Breast epithelium (tissue), 4 donors: Measurements from ENCODE around the gene WNK3. TPM values are rescaled to one million over a fixed set of nuclear protein-coding genes. Genes with fewer than 3 reads are reported as not detected.

ENCODE experiments used
- DNase-seq, 2 donors: peaks; one replicate each; pipeline ENCODE4 v3.0.0-alpha.2; 2019; ENCODE audit warnings: low spot score in 2 of 2
- H3K27ac ChIP-seq, 2 donors: fragments of 200-600 bp; sonication (generic) in 1 of 2; one replicate each; pipeline ENCODE4 v1.5.1; 2016 to 2019; ENCODE audit warnings: mild to moderate bottlenecking in 1 of 2
- H3K27me3 ChIP-seq, 2 donors: fragments of 200-600 bp; sonication (generic) in 1 of 2; one replicate each; pipeline versions ENCODE4 v1.5.1 to v1.6.0; 2017 to 2019; ENCODE audit warnings: control low read depth in 1 of 2, mild to moderate bottlenecking in 1 of 2
- H3K36me3 ChIP-seq: fragments of 200-600 bp; one replicate; pipeline ENCODE4 v1.5.1; 2019
- H3K4me1 ChIP-seq, 2 donors: fragments of 200-600 bp; sonication (generic); one replicate each; pipeline ENCODE4 v1.5.1; 2016 to 2019; ENCODE audit warnings: control low read depth in 1 of 2
- H3K4me3 ChIP-seq, 3 donors: fragments of 200-600 bp; sonication (generic); 1 replicate in 2 of 3; 2 replicates in 1 of 3; pipeline ENCODE4 v1.5.1; 2016 to 2019; ENCODE audit warnings: mild to moderate bottlenecking in 3 of 3, moderate library complexity in 2 of 3
- H3K9me3 ChIP-seq, 2 donors: fragments of 200-600 bp; sonication (generic) in 1 of 2; one replicate each; pipeline ENCODE4 v1.5.1; 2016 to 2019; ENCODE audit warnings: control low read depth in 1 of 2
- CTCF ChIP-seq, 3 donors: fragments of 450-650 bp; IDR thresholded peaks; one replicate each; pipeline ENCODE4 v1.5.1; 2016 to 2017; ENCODE audit warnings: antibody characterized with exemption in 3 of 3, mild to moderate bottlenecking in 3 of 3, moderate library complexity in 3 of 3
- POLR2A ChIP-seq: fragments of 450-650 bp; IDR thresholded peaks from one replicate; pipeline ENCODE4 v1.6.1; 2016; ENCODE audit warnings: antibody characterized with exemption, mild to moderate bottlenecking, moderate library complexity
- POLR2AphosphoS5 ChIP-seq, 3 donors: sonication (generic); formaldehyde crosslinking; IDR thresholded peaks; one replicate each; pipeline ENCODE4 v1.6.1; 2017; ENCODE audit warnings: antibody characterized with exemption in 3 of 3
- intact Hi-C: fragments of 100-400 bp; cut with DNase I; formaldehyde crosslinking; loops from one replicate; pipeline ENCODE4 v1.15.1; 2023; ENCODE audit warnings: low total_unique reads
- total RNA-seq, 3 donors: library from RNA; depleted of rRNA; stranded (reverse); fragments of >200 nt; gene quantifications; one replicate each; pipeline ENCODE4 v1.1.0, GENCODE V29; 2016

WNK3 gene
- total RNA-seq, 3 donors from 2014 or later, result 1.3 to 5.4 (median 3.3) TPM

- Histone ChIP-seq H3K36me3 (no peaks in the 10 kb centered on the region), H3K27me3 (peaks cover 0 to 31% of the 10 kb centered on the region in 2 donors), H3K4me1 (no peaks in the 10 kb centered on the region), H3K9me3 (no peaks in the 10 kb centered on the region), H3K27ac (no peak overlapping the region), H3K4me3 (no peak overlapping the region)
- no peak for DNase-seq
- intact Hi-C loops, result no loop called here
- TF ChIP-seq POLR2AphosphoS5 (IDR thresholded peaks at IDR 0.05) (no peak), POLR2A (no peak), CTCF (IDR thresholded peaks at IDR 0.05) (no peak)
Observed at GRCh38 chrX:54180403-54180802, 177.4 kb downstream of the WNK3 start.

GRCh38 chrX:54178100-54178940 lies 179.5 kb downstream of the WNK3 start:
- H3K4me3 ChIP-seq, result no peak overlapping the region
- TF ChIP-seq POLR2A (no peak), CTCF (IDR thresholded peaks at IDR 0.05) (no peak)
- H3K27ac ChIP-seq, result no peak overlapping the region
- intact Hi-C loops, result no loop called here
- H3K9me3 ChIP-seq, result no peaks in the 10 kb centered on the region
- no peak for DNase-seq
- H3K4me1 ChIP-seq, result no peaks in the 10 kb centered on the region
- peaks cover 0 to 17% of the 10 kb centered on the region in 2 donors for H3K27me3 ChIP-seq
- no peaks in the 10 kb centered on the region for H3K36me3 ChIP-seq

- no peaks in the 10 kb centered on the region for H3K36me3 ChIP-seq
- intact Hi-C loops, result no loop called here
Observed at GRCh38 chrX:54177306-54177705, 180.5 kb downstream of the WNK3 start.

GRCh38 chrX:54173791-54174190 lies 184.1 kb downstream of the WNK3 start:
- TF ChIP-seq POLR2A, result no peak
- TF ChIP-seq POLR2AphosphoS5 (IDR thresholded peaks at IDR 0.05), result no peak
- TF ChIP-seq CTCF (IDR thresholded peaks at IDR 0.05), result no peak
- Histone ChIP-seq H3K27ac (no peak overlapping the region), H3K9me3 (no peaks in the 10 kb centered on the region), H3K4me3 (no peak overlapping the region), H3K27me3 (peaks cover 0 to 13% of the 10 kb centered on the region in 2 donors), H3K4me1 (no peaks in the 10 kb centered on the region), H3K36me3 (no peaks in the 10 kb centered on the region)
- no peak for DNase-seq
- intact Hi-C loops, result no loop called here

More at GRCh38 chrX:54177306-54177705, 180.5 kb downstream of the WNK3 start:
- no peaks in the 10 kb centered on the region for H3K9me3 ChIP-seq
- no peak overlapping the region for H3K27ac ChIP-seq
- H3K4me3 ChIP-seq, result no peak overlapping the region
- no peaks in the 10 kb centered on the region for H3K4me1 ChIP-seq
- peaks cover 0 to 15% of the 10 kb centered on the region in 2 donors for H3K27me3 ChIP-seq
- TF ChIP-seq POLR2AphosphoS5 (IDR thresholded peaks at IDR 0.05) (no peak), POLR2A (no peak), CTCF (IDR thresholded peaks at IDR 0.05) (no peak)
- DNase-seq, result no peak

- H3K9me3 ChIP-seq, result no peaks in the 10 kb centered on the region
- no peak overlapping the region for H3K27ac ChIP-seq
Observed at GRCh38 chrX:54172455-54172854, 185.4 kb downstream of the WNK3 start.

More at GRCh38 chrX:54172455-54172854, 185.4 kb downstream of the WNK3 start:
- no peak for DNase-seq
- Histone ChIP-seq H3K4me1 (no peaks in the 10 kb centered on the region), H3K27me3 (peaks cover 0 to 13% of the 10 kb centered on the region in 2 donors), H3K4me3 (no peak overlapping the region), H3K36me3 (no peaks in the 10 kb centered on the region)
- TF ChIP-seq CTCF (IDR thresholded peaks at IDR 0.05) (no peak), POLR2A (no peak), POLR2AphosphoS5 (IDR thresholded peaks at IDR 0.05) (no peak)
- intact Hi-C loops, result no loop called here
